ENCODE measurements around the gene NPAS1. TPM values are rescaled to one million over a fixed set of nuclear protein-coding genes. Genes with fewer than 3 reads are reported as not detected.

The NPAS1 gene
- 0.08 TPM for total RNA-seq

GRCh38 chr19:47019431-47020041, at the start of gene NPAS1:
Gene NPAS1, plus strand, starts transcription at chr19:47019837. Its CDS starts 1,211 bp downstream, at chr19:47021048.
- DNase-seq (ENCODE audit: low spot score) (no peak), ATAC-seq (peak; percentile 56)

GRCh38 chr19:46970815-46971214, 48.8 kb upstream of the NPAS1 start:
- DNase-seq (ENCODE audit: low spot score) (no peak), ATAC-seq (no peak)

GRCh38 chr19:46972311-46972710, 47.3 kb upstream of the NPAS1 start:
- ATAC-seq, result no peak
- DNase-seq (ENCODE audit: low spot score), result no peak

- DNase-seq (ENCODE audit: low spot score) (no peak), ATAC-seq (no peak)
These were observed 45.5 kb upstream of the NPAS1 start for GRCh38 chr19:46974181-46974580.

GRCh38 chr19:46975011-46975924, 44.4 kb upstream of the NPAS1 start:
- ATAC-seq, result no peak
- DNase-seq (ENCODE audit: low spot score), result no peak

GRCh38 chr19:46975925-46976782, 43.5 kb upstream of the NPAS1 start:
- ATAC-seq (peak; percentile 85), DNase-seq (ENCODE audit: low spot score) (peak; percentile 94)

GRCh38 chr19:46976845-46977320, 42.8 kb upstream of the NPAS1 start:
- ATAC-seq (peak; percentile 15), DNase-seq (ENCODE audit: low spot score) (no peak)

GRCh38 chr19:46977548-46977947, 42.1 kb upstream of the NPAS1 start:
- DNase-seq (ENCODE audit: low spot score), result no peak
- no peak for ATAC-seq

- no peak for ATAC-seq
- no peak for DNase-seq (ENCODE audit: low spot score)
These were observed 41.3 kb upstream of the NPAS1 start for GRCh38 chr19:46978171-46978869.

- DNase-seq (ENCODE audit: low spot score) (no peak), ATAC-seq (no peak)
These were observed 40.2 kb upstream of the NPAS1 start for GRCh38 chr19:46979126-46980105.

GRCh38 chr19:46980761-46981160, 38.9 kb upstream of the NPAS1 start:
- DNase-seq (ENCODE audit: low spot score) (no peak), ATAC-seq (no peak)

- ATAC-seq (no peak), DNase-seq (ENCODE audit: low spot score) (no peak)
These were observed 38.2 kb upstream of the NPAS1 start for GRCh38 chr19:46981286-46981945.

GRCh38 chr19:46983097-46983496, 36.5 kb upstream of the NPAS1 start:
- ATAC-seq, result no peak

GRCh38 chr19:46984077-46985010, 35.3 kb upstream of the NPAS1 start:
- DNase-seq (ENCODE audit: low spot score) (peak; percentile 86), ATAC-seq (peak; percentile 79)

More at GRCh38 chr19:46983097-46983496, 36.5 kb upstream of the NPAS1 start:
- DNase-seq (ENCODE audit: low spot score), result no peak

GRCh38 chr19:46985542-46986415, 33.9 kb upstream of the NPAS1 start:
- ATAC-seq, result no peak

GRCh38 chr19:46988614-46989230, 30.9 kb upstream of the NPAS1 start:
- DNase-seq (ENCODE audit: low spot score) (no peak), ATAC-seq (no peak)

More at GRCh38 chr19:46985542-46986415, 33.9 kb upstream of the NPAS1 start:
- no peak for DNase-seq (ENCODE audit: low spot score)
